T-helper 22 cell (primary cell): ENCODE data around the gene SERINC1.
"Not testable (repeated sequence)": the region's sequence is repeated elsewhere in the genome, so short reads cannot be mapped to it uniquely, and the experiment has no call there.

ENCODE experiments used
- DNase-seq: peaks from one replicate; pipeline ENCODE4 v3.0.0-alpha.2; 2020; ENCODE audit warnings: low read depth

SERINC1 gene

DNA sequence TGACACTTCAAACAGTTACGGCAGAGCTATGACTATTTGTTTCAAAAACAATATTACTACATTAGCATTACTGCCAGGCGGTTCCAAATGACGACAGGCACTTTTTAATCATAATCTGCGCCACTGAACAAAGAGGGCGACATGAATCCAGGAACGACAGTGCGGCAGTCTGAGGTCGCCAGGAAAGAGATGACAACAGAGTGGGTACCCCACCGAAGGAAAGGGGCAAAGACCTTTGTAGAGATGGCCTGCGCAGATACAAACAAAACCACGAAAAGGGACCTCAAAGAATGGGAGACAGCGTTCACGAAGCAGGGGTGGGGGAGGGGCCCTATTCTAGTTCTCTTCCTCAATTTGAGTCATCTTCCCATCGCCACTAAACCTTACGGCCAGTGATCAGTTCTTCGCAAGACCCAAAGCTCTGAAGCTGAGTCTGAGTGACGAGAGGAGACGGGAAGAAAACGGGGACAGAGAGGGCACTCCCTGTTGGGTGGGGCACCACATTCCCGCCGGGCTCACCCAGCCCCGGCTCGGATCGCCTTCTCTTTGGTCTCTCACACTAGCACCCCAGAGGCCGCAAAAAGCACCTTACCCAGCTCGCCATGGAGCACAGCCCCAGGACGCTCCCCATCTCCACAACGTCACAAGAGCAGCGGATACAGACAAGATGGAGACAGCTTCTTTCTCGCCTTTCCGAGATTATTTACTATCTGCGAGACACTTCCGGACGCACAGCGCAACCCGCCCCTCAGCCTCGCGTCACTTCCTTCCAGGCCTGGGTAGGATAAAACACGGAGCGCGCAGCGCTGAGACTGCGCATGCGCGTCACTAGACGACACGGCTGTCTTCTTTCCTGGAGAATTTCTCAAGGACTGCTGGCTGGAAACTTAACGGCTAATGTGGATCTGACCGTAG is at the start of gene SERINC1:
TSS of gene SERINC1 (minus strand) at position 701 of the 915 bp plus-strand sequence. CDS start at position 631, 70 bp downstream.
- DNase-seq: peak; percentile 89

DNA sequence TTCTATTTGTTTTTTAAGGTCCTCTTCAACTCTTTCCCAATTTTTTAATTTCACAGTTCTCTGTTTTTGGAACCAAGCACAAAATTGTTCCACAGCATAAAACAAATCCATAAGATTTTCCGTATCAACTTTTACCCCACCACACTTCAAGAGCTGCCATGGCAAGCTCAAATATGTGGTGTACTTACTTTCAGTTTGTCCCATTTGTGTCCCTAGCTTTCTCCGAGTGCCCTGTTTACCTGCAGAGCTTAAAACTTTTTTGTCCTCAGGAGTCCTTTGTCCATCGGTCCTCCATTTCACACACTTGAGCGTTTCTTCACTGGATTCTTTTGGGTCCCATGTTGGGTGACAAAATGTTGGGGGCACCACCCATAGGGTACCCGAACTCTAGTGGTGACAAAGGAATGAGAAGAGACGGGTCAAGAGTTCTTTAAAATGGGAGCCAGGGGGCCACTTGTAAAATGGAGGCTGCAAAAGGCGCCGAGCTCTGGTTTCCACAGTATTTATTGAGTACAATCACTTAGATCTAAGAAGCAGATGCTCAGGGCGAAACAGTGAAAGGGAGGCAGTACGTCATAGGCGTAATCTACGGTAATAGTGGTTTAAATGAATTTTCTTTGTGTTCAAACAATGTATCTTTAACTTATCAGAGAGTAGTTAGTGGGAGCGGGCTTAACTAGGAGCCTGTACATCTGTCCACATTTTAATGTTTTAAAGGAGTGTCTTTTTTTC is 39.8 kb upstream of the SERINC1 start:
- DNase-seq: no peak

DNA sequence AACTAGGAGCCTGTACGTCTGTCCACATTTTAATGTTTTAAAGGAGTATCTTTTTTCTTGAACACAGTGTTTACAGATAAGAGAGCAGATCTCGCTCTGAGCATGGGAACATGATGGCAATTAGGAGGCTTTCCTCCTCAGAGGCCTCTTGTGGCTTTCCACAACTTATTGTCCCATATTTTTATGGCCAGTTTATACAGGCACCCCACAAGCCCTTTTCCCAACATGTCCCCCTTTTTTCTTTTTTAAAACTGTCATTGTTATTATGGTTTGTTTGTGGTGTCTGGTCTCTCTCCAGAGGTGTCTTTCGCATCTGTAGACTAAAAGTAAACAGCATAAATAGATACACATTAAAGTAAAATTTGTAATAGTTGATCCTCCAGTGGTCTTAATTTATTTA is 33.6 kb upstream of the SERINC1 start:
- DNase-seq: not testable (repeated sequence)

DNA sequence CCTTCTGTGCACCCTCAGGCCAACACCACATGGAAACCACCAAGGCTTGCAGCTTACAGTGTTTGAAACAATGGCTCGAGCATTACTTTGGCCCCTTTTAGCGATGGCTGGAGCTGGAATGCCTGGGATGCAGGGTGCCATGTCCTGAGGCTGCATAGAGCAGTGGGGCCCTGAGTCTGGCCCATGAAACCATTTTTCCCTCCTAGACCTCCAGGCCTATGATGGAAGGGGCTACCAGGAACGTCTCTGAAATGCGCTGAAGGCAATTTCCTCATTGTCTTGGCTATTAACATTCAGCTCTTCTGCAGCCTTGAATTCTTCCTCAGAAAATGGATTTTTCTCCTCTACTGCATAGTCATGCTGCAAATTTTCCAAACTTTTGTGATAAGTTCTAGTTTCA is 29.9 kb upstream of the SERINC1 start:
- no peak for DNase-seq

DNA sequence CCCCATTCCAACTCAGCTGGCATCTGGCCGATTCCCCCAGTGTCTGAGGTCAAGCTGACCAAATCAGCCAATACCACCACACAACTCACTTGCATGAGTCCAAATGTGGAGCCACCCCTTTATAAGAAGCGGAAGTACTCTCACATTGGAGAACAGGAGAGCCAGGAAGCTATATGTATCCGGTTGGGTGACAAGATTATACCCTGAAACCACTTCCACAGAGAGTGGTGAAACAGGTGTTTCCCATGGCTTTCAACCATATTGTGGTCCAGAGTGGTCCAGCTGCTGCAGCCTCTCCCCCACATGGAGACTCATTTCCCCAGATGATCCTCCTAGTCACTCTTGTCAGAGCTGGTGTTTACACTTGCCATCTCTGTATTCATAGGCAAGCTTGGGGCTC is 24.0 kb upstream of the SERINC1 start:
- DNase-seq: no peak

DNA sequence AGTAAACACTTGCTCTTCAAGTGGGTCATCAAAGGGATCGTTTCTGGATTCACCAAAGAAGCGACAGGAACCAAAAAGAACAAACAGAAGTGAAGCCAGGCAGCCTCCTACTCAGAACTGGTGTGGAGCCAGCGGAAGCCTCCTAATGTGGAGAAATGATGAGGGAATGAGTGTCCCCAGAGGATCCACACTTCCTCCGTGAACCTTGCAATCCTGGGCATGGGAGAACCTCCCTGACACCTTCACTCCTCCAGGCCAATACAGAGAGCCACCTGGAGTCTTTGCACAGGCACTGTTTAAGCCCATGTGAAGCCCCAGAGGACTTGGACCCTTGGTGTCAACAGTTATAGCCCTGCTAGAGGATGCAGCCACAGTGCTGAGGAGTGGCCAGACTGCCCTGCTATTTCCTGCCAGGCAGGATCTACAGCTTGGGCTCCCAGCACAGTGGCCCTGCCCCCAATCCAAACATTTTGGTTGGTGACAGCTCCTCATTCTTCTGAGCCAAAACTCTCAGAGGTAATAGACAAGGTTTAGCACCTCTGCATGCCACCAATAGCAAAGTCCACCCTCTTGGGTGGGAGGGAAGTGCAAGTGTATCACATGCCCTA is 23.2 kb upstream of the SERINC1 start:
- DNase-seq: no peak

DNA sequence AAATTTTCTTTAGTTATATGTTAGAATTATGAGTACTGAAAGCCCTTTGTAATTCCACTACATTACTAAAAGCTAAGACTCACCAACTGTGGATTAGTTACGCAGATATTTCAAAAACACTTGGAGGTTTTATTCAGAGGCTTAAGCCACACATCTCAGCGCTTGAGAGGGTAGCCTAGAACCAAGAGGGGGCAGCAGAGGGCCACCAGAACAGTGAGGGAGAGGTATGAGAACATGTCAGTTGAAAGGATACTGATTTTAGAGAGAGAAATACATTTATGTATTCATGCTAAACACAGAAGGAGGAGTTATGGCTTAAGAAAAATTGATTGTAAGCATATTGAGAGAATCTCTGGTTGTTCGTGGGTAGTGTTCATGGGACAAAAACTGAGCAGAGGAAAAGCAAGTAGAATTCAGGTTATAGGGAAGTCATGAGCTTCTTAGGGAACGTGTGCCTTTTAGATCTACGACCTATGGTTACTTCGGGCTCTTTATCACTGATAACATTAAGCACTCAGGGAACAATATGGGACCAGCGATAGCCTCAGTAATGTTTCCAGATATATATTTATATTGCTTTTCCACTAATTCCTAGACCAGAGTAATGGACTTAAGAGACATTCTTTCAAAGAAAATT is 20.4 kb upstream of the SERINC1 start:
- peak; percentile 15 for DNase-seq

DNA sequence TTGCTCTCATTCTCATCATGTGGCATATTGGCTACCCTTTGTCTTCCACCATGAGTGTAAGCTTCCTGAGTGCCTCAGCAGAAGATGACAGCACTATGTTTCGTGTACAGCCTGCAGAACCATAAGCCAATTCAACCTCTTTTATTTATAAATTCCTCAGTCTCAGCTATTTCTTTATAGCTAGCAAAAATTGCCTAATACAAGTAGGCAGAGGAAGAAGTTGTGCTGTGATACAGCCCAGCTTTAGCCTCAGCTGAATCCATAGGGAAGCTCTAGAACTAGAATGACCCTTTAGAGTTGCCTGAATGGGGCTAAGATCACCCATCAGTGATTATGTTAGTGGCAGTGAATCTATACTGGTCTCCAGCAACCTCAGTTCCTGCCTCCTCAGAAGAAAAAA is 19.0 kb upstream of the SERINC1 start:
- no peak for DNase-seq

DNA sequence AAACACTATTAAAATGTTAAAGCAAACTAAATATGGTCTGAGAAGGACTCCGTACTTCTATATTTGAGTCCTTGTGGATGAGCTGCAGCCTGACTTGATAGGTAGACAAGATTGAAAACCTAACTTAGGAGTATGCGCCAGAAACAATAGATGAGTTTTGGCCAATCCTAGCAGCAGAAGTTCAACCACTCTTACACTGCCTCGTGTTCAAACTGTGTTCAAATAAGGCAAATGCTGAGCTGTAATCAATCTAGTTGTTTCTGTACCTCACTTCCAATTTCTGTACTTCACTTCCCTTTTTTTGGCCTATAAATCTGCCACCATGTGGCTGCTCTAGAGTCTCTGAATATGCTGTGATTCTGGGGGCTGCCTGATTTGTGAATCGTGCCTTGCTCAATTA is 13.2 kb upstream of the SERINC1 start:
- DNase-seq: no peak

DNA sequence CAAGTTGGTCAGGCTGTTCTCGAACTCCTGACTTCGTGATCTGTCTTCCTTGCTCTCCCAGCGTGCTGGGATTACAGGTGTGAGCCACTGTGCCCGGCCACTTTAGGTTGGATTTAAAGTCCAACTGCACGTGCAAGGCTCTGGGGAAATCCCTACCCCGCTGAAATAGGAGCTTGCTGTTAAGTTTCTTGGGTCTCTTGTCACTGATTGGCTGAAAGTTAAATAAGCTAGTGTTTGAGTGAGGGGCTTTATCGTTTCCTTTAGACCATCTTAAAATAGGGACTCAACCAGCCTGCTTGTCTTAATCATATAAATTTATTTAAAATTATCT is 11.1 kb upstream of the SERINC1 start:
- DNase-seq: no peak

DNA sequence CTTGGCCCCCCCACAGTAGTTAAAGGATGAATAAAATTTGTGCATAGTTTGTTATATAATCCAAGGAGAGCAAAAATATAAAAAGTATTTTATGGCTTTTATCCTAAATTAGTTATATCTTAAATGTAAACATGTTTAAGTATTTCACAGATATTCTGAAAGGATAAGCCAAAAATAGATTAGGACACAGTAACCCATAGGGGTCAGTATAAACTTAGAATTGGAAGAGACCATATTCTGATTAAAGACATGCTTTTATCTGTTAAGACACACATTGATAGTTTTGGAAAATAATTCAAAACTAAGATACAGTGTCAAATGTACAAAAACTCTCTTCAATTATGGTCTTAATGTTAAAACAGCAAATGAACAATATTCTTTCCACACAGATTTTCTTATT is 4.5 kb upstream of the SERINC1 start:
- DNase-seq: no peak

DNA sequence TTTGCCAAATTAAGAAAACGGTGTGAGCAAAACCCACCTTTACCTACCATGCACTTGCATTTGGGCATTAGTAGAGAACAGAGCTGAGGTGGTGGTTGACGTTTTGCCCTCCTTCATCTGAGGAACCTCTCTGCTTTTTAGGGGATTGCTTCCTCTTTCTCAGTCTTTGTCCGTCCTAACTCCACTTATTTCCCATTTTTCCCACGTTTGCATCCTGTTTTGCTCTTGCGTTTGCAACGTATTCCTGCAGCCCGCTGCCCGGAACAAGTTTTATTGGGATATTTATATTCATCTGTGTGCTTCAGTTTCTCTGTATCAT is 374 bp upstream of the SERINC1 start:
- no peak for DNase-seq

DNA sequence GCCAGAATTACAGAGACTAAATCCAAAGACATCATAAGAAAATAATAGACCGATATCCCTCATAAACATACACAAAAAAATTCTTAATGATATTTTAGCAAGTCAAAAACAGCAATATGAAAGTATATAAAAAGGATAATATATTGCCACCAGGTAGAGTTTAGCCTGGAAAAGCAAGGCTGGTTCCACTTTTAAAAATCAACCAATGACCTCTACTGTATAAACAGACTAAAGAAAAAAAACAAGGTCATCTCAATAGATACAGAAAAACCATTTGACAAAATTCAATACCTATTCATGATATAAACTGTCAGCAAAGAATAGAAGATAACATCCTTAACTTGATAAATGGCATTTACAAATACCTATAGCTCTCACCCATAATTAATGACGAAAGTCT is 9.7 kb downstream of the SERINC1 start:
- DNase-seq: no peak

DNA sequence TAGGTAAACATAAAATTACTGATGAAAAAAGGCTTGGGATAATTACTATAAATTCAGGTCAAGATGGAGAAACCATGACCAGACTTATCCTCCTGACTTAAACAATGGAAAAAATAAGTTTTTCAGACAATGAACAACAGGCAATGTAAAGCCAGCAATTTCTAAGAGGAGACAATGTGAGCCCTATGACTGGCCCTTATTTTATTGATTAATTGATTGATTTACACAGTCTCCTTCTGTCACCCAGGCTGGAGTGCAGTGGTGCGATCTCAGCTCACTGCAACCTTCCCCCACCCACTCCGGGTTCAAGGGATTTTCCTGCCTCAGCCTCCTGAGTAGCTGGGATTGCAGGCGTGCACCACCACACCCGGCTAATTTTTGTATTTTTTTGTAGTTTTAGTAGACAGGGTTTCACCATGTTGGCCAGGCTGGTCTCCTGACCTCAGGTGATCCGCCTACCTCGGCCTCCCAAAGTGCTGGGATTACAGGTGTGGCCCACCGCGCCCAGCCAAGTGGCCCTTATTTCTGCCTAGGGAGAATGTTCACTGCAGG is 11.7 kb downstream of the SERINC1 start:
- DNase-seq: not testable (repeated sequence)

DNA sequence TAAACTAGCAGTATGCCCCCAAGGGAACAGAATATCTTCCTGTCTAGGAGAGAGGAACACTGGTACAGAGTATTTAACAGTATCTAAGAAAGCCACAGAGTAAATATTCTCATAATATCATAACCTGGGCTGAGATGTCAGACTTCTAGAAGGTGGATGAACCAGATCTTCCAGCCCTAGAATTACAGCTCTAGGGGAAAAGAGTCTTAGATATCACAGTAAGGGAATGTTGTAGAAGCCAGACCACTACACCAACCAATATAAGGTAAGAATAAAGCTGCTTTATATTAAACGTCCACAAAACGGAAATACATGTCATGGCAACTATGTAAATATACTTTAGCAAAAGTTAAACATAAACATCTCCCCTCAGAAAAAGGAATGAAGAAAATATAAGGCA is 12.4 kb downstream of the SERINC1 start:
- no peak for DNase-seq

DNA sequence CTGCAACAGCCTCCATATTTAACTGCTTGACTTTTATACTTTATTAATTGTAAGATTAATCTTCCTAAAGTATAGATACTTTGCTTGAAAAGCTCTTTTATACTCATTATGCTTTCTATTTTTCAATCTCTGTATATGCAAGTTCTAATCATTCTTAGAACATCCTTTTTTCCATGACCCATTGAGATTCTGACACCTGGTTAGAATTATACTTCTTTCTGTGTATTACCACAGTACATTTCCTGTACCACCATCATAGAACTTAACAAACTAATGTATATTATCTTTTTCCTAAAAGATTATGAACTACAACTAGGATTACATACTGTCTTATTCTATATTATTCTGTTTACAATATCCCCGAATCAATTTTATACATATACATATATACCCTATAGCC is 13.5 kb downstream of the SERINC1 start:
- no peak for DNase-seq

DNA sequence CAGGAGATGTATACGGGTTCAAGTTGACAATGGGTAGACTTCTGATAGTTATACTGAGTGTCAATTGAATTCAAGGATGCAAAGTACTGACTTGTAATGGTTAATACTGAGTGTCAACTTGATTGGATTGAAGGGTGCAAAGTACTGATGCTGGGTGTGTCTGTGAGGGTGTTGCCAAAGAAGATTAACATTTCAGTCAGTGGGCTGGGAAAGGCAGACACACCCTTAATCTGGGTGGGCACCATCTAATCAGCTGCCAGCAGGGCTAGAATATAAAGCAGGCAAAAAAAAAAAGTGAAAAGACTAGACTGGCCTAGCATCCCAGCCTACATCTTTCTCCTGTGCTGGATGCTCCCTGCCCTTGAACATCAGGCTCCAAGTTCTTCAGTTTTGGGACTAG is 16.5 kb downstream of the SERINC1 start:
- DNase-seq: not testable (repeated sequence)

DNA sequence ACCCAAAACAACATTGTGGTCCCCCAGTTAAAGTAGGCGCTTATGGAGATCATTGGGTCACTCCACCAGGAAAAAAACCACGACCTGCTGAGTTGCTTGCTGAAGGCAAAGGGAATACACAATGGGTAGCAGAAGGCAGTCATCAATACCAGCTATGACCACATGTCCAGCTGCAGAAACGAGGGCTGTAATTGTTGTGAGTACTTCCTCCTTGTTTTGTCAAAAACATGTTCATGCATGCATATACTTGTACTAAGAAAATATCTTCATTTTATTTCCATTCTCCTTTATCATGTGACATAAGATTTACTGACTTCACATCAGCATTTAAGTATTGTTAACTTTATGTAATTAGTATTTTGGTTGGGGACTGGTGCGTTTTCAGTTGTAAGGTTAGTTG is 16.9 kb downstream of the SERINC1 start:
- DNase-seq: no peak

DNA sequence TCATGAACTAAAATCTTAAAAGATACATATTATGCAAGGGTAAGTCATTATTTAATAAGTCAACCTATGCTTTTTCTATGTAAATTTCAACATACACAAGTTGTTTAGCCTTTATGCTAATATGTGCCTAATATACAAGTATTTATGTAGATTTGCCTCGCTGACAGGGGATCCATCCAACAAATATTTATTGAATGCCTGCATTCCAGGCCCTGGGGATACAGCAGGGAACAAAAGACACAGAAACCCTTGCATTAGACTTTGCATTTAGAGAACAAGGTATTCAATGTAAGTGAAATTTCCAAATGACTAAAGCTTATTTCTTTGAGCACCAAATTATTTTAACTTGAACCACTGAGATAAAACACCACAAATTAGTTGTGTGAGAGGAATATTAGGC is 19.1 kb downstream of the SERINC1 start:
- DNase-seq: no peak

DNA sequence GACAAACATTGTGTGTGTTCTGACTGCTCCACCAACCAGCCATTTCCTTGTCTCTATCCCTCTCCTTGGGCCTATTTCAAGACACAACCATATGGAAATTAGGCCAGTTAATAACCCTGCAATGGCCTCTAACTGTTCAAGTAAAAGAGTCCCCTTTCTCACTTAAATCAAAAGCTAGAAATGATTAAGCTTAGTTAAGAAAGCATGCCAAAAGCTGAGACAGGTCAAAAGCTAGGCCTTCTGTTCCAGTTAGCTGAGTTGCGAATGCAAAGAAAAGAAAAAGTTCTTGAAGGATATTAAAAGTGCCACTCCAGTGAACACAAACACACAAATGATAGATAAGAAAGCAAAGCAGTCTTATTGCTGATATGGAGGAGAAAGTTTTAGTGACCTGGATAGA is 22.5 kb downstream of the SERINC1 start:
- no peak for DNase-seq

DNA sequence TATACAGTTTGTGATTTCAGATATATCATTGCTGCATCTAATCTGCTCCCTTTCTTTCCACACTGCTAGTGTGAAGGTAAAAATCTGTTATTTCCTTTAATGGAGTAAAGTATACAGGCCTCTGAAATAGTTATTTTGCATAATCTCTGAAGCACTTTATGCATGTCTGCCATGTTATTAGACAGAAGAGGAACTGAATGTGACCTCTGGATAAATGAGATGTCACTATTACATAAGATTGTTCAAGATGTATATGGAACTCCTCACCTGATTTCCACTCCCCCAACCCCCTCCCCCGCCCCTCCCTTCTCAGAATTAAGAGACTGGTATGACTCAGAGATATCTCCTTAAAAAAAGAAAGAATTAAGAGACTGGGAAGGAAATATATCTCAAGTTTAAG is 26.3 kb downstream of the SERINC1 start:
- DNase-seq: no peak

DNA sequence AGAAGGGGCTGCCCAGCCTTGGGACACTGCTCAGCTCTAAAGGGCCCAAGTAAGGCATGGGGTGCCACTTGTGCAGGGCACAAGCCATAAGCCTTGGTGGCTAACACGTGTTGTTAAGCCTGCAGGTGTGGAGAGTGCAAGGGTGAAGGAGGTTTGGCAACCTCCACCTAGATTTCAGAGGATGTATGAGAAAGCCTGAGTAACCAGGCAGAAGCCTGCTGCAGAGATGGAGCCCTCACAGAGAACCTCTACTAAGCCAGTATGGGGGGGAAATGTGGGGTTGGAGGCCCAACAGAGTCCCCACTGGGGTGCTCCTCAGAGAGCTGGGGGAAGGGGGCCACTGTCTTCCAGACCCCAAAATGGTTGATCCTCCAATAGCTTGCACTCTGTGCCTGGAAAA is 32.6 kb downstream of the SERINC1 start:
- DNase-seq: no peak
